Neural cell (in vitro differentiated cells): ENCODE data around the gene OTOR. TPM values are rescaled to one million over a fixed set of nuclear protein-coding genes. Genes with fewer than 3 reads are reported as not detected.

Experiments used
- H2AFZ ChIP-seq: fragments of 200-600, 300-800 bp; sonication (generic), shearing (Covaris generic); 2 replicates; pipeline ENCODE4 v1.6.0; 2014; ENCODE audit warnings: low read depth, mild to moderate bottlenecking, antibody characterized with exemption, low read length, moderate library complexity
- H3F3A ChIP-seq: fragments of 200-600 bp; shearing (Covaris generic); 2 replicates; pipeline ENCODE4 v1.6.1; 2016; ENCODE audit warnings: mild to moderate bottlenecking, moderate library complexity, mixed read lengths, antibody characterized with exemption, low read length; ENCODE audit not compliant: insufficient read depth, poor library complexity, severe bottlenecking
- H3K27ac ChIP-seq: fragments of 200-600, 300-800 bp; sonication (generic), shearing (Covaris generic); 2 replicates; pipeline ENCODE4 v1.5.1; 2014; ENCODE audit warnings: mild to moderate bottlenecking, low read length, moderate library complexity
- H3K27me3 ChIP-seq: fragments of 300-800, 200-600 bp; sonication (generic), shearing (Covaris generic); 2 replicates; pipeline ENCODE4 v1.6.0; 2014; ENCODE audit warnings: mild to moderate bottlenecking, low read depth, low read length, moderate library complexity; ENCODE audit not compliant: insufficient read depth
- H3K36me3 ChIP-seq: fragments of 300-800, 200-600 bp; sonication (generic), shearing (Covaris generic); 2 replicates; pipeline ENCODE4 v1.5.1; 2014; ENCODE audit warnings: mild to moderate bottlenecking, antibody characterized with exemption, low read length, moderate library complexity; ENCODE audit not compliant: insufficient read depth
- H3K4me2 ChIP-seq: fragments of 300-800, 200-600 bp; sonication (generic), shearing (Covaris generic); 2 replicates; pipeline ENCODE4 v1.6.0; 2014; ENCODE audit warnings: mild to moderate bottlenecking, low read length
- H3K4me3 ChIP-seq: fragments of 300-800, 200-600 bp; sonication (generic), shearing (Covaris generic); 2 replicates; pipeline ENCODE4 v1.5.1; 2014; ENCODE audit warnings: mild to moderate bottlenecking, low read length, moderate library complexity
- H3K79me2 ChIP-seq: fragments of 200-600 bp; shearing (Covaris generic); replicated peaks from 2 replicates; pipeline ENCODE4 v1.6.0; 2014; ENCODE audit warnings: mild to moderate bottlenecking, low read length, moderate library complexity; ENCODE audit not compliant: insufficient read depth
- H3K9ac ChIP-seq: fragments of 300-800, 200-600 bp; sonication (generic), shearing (Covaris generic); 2 replicates; pipeline ENCODE4 v1.6.1; 2016; ENCODE audit warnings: mild to moderate bottlenecking, low read length, mixed read lengths
- H3K9me2 ChIP-seq: fragments of 200-600 bp; shearing (Covaris generic); 2 replicates; pipeline ENCODE4 v1.6.1; 2016; ENCODE audit warnings: mild to moderate bottlenecking, low read length, mixed read lengths; ENCODE audit not compliant: insufficient read depth
- H3K9me3 ChIP-seq: fragments of 200-600, 300-800 bp; sonication (generic), shearing (Covaris generic); 2 replicates; pipeline ENCODE4 v1.6.1; 2016; ENCODE audit warnings: mild to moderate bottlenecking, mixed run types, low read length, moderate library complexity, mixed read lengths
- H4K20me1 ChIP-seq: fragments of 200-600 bp; shearing (Covaris generic); 2 replicates; pipeline ENCODE4 v1.6.1; 2016; ENCODE audit warnings: mild to moderate bottlenecking, mixed run types; ENCODE audit not compliant: insufficient read depth
- EP300 ChIP-seq: fragments of 450-650 bp; conservative IDR thresholded peaks from 2 replicates; pipeline ENCODE4 v1.6.1; 2014; ENCODE audit warnings: antibody characterized with exemption, mild to moderate bottlenecking, moderate library complexity; ENCODE audit not compliant: poor library complexity, severe bottlenecking
- EZH2 ChIP-seq: fragments of 200-600, 300-800 bp; shearing (Covaris generic), sonication (generic); IDR thresholded peaks from 2 replicates; pipeline ENCODE4 v1.6.1; 2014; ENCODE audit warnings: antibody characterized with exemption, low read length, borderline replicate concordance, mild to moderate bottlenecking; ENCODE audit not compliant: insufficient read depth, poor library complexity, severe bottlenecking
- MXI1 ChIP-seq: fragments of 450-650 bp; conservative IDR thresholded peaks from 2 replicates; pipeline ENCODE4 v1.6.1; 2014; ENCODE audit warnings: antibody characterized with exemption, mild to moderate bottlenecking; ENCODE audit not compliant: poor library complexity, severe bottlenecking
- POLR2AphosphoS5 ChIP-seq: IDR thresholded peaks from 2 replicates; pipeline ENCODE4 v1.6.1; 2012
- RAD21 ChIP-seq: fragments of 450-650 bp; conservative IDR thresholded peaks from 2 replicates; pipeline ENCODE4 v1.6.1; 2014; ENCODE audit warnings: antibody characterized with exemption, mild to moderate bottlenecking, moderate library complexity
- REST ChIP-seq: IDR thresholded peaks from 2 replicates; pipeline ENCODE4 v1.6.1; 2012; ENCODE audit warnings: borderline replicate concordance
- SMC3 ChIP-seq: fragments of 450-650 bp; conservative IDR thresholded peaks from 2 replicates; pipeline ENCODE4 v1.6.1; 2014; ENCODE audit warnings: antibody characterized with exemption, mild to moderate bottlenecking, moderate library complexity; ENCODE audit not compliant: poor library complexity
- TAF1 ChIP-seq: IDR thresholded peaks from 2 replicates; pipeline ENCODE4 v1.6.1; 2012; ENCODE audit warnings: low read depth
- polyA plus RNA-seq: library from polyadenylated mRNA; depleted of rRNA; stranded (reverse); fragments of >200 nt; gene quantifications from 2 replicates; pipeline ENCODE4 v1.2.3, GENCODE V29; 2014
- TF ChIP-seq, protein P1 (sequence below): fragments of 450-650 bp; IDR thresholded peaks from 2 replicates; pipeline ENCODE4 v1.5.1; 2014; ENCODE audit warnings: antibody characterized with exemption, mild to moderate bottlenecking, moderate library complexity; ENCODE audit not compliant: poor library complexity, severe bottlenecking

Gene OTOR
- polyA plus RNA-seq, 1 donor from 2014 or later, result not detected

GRCh38 chr20:16714242-16714641 lies 33.9 kb upstream of the OTOR start:
- H3K9me3 ChIP-seq, result no peaks in the 10 kb centered on the region
- H3K36me3 ChIP-seq, result no peaks in the 10 kb centered on the region
- no peaks in the 10 kb centered on the region for H4K20me1 ChIP-seq
- no peaks in the 10 kb centered on the region for H3F3A ChIP-seq
- no peak overlapping the region for H3K27ac ChIP-seq
- H2AFZ ChIP-seq, result no peak overlapping the region
- H3K4me2 ChIP-seq, result no peak overlapping the region
- H3K4me3 ChIP-seq, result no peak overlapping the region
- H3K9ac ChIP-seq, result no peak overlapping the region
- H3K79me2 ChIP-seq, result no peaks in the 10 kb centered on the region
- no peak for TF ChIP-seq EP300
- TF ChIP-seq TAF1, result no peak
- TF ChIP-seq MXI1, result no peak
- no peak for TF ChIP-seq POLR2AphosphoS5
- H3K27me3 ChIP-seq, result no peaks in the 10 kb centered on the region
- H3K9me2 ChIP-seq, result no peaks in the 10 kb centered on the region

- H3K79me2 ChIP-seq, result no peaks in the 10 kb centered on the region
- no peaks in the 10 kb centered on the region for H3K9me2 ChIP-seq
- H4K20me1 ChIP-seq, result no peaks in the 10 kb centered on the region
- no peak overlapping the region for H3K4me3 ChIP-seq
- no peaks in the 10 kb centered on the region for H3K27me3 ChIP-seq
- H3K27ac ChIP-seq, result no peak overlapping the region
- no peaks in the 10 kb centered on the region for H3F3A ChIP-seq
- no peaks in the 10 kb centered on the region for H3K9me3 ChIP-seq
- no peak for TF ChIP-seq SMC3
- no peak for TF ChIP-seq MXI1
- no peak for TF ChIP-seq EP300
- TF ChIP-seq RAD21, result no peak
- TF ChIP-seq EZH2, result no peak
- TF ChIP-seq, protein P1, sequence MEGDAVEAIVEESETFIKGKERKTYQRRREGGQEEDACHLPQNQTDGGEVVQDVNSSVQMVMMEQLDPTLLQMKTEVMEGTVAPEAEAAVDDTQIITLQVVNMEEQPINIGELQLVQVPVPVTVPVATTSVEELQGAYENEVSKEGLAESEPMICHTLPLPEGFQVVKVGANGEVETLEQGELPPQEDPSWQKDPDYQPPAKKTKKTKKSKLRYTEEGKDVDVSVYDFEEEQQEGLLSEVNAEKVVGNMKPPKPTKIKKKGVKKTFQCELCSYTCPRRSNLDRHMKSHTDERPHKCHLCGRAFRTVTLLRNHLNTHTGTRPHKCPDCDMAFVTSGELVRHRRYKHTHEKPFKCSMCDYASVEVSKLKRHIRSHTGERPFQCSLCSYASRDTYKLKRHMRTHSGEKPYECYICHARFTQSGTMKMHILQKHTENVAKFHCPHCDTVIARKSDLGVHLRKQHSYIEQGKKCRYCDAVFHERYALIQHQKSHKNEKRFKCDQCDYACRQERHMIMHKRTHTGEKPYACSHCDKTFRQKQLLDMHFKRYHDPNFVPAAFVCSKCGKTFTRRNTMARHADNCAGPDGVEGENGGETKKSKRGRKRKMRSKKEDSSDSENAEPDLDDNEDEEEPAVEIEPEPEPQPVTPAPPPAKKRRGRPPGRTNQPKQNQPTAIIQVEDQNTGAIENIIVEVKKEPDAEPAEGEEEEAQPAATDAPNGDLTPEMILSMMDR, result no peak
- TF ChIP-seq TAF1, result no peak
- TF ChIP-seq POLR2AphosphoS5, result no peak
- no peaks in the 10 kb centered on the region for H3K36me3 ChIP-seq
- H2AFZ ChIP-seq, result peak overlapping the region; percentile 14
- no peak overlapping the region for H3K9ac ChIP-seq
- no peak overlapping the region for H3K4me2 ChIP-seq
Measured at GRCh38 chr20:16714751-16715150, 33.4 kb upstream of the OTOR start.

DNA sequence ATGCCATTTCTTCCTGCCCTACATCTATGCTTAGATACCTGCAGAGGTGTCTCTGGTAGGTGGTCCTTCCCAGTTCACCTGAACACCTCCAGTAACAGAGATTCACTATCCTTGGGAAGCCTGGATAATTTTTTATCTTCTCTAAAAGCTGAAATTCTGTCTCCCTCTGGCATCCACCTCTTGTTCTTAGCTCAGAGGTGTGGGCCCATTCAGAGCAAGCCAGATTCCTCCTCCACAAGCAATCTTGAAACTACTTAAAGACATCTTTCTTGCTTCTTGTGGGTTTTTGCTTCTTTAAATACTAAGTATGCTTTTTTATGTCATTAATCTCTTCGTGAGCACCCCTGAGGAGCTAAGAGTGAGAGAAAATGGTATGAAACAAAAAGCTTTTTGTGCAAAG lies 28.7 kb upstream of the OTOR start:
- Histone ChIP-seq H3K27ac (no peak overlapping the region), H3K27me3 (no peaks in the 10 kb centered on the region), H3K4me2 (no peak overlapping the region), H4K20me1 (no peaks in the 10 kb centered on the region), H3F3A (no peaks in the 10 kb centered on the region), H3K9ac (no peak overlapping the region), H2AFZ (no peak overlapping the region), H3K36me3 (no peaks in the 10 kb centered on the region), H3K9me2 (no peaks in the 10 kb centered on the region), H3K9me3 (no peaks in the 10 kb centered on the region), H3K79me2 (no peaks in the 10 kb centered on the region), H3K4me3 (no peak overlapping the region)
- no peak for TF ChIP-seq SMC3
- TF ChIP-seq TAF1, result no peak
- no peak for TF ChIP-seq REST
- TF ChIP-seq, protein P1, result no peak
- no peak for TF ChIP-seq EP300
- TF ChIP-seq POLR2AphosphoS5, result no peak
- no peak for TF ChIP-seq RAD21
- no peak for TF ChIP-seq EZH2
- TF ChIP-seq MXI1, result no peak
